ENCODE measurements around the gene ATXN10. TPM values are rescaled to one million over a fixed set of nuclear protein-coding genes. Genes with fewer than 3 reads are reported as not detected.
"Not testable (repeated sequence)": the region's sequence is repeated elsewhere in the genome, so short reads cannot be mapped to it uniquely, and the experiment has no call there.

The ATXN10 gene
- total and polyA plus RNA-seq, 2 of the 8 experiments (the other 6 are each of a cell fraction or from before 2014, with no cell fraction given) = 134 to 210 TPM

DNA sequence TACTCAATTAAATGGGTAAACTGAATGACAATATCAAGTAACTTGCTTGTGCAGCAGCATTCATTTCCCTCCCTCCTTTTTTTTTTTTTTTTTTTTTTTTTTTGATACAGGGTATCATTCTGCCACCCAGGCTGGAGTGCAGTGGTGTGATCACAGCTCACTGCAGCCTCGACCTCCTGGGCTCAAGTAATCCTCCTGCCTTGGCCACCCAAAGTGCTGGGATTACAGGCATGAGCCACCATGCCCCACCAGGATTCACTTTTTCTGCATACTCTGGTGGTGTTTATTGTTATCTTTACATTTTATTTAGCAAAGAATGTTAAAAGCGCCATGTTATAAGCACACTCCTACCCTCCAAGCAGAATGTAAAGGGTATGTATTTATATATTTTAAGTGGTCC, 1.3 kb upstream of the ATXN10 start:
- peaks cover 7 to 15% of the 10 kb centered on the region in 2 experiments for H4K20me1 ChIP-seq (replicated peaks in 1 of 2; ENCODE audit: control insufficient read depth in 1 of 2, insufficient read depth in 2 of 2, low read length in 2 of 2)
- H2BK15ac ChIP-seq (ENCODE audit: low read length); H2BK5ac ChIP-seq (ENCODE audit: low read depth, low read length); H2AK5ac ChIP-seq (ENCODE audit: low read depth, low read length); H3K4me3 ChIP-seq (ENCODE audit: extremely low read depth in 1 of 4, insufficient read depth in 2 of 4, low read depth in 3 of 4, low read length in 4 of 4); H2BK120ac ChIP-seq (replicated peaks; ENCODE audit: low read depth, low read length); H3K36me3 ChIP-seq (ENCODE audit: control insufficient read depth in 2 of 4, insufficient read depth in 4 of 4, low read length in 3 of 4); H4K5ac ChIP-seq (ENCODE audit: insufficient read length, low read depth, low read length); H3K23me2 ChIP-seq (ENCODE audit: low read depth, low read length); H3K4ac ChIP-seq (replicated peaks; ENCODE audit: insufficient read length, low read depth, low read length); DNase-seq (ENCODE audit: low read depth in 1 of 2, low spot score in 2 of 2); H4K91ac ChIP-seq (replicated peaks; ENCODE audit: insufficient read length, low read length); POLR2A ChIA-PET (ENCODE audit: partially characterized antibody); H3K79me1 ChIP-seq (ENCODE audit: low read depth, low read length); H3K23ac ChIP-seq (ENCODE audit: insufficient read length); FAIRE-seq; H3K9ac ChIP-seq (replicated peaks in 1 of 4; ENCODE audit: extremely low read depth in 1 of 4, low read depth in 3 of 4, low read length in 3 of 4); H4K8ac ChIP-seq (ENCODE audit: extremely low read depth, insufficient read depth, low read length); H3K27me3 ChIP-seq (replicated peaks in 1 of 4; ENCODE audit: control insufficient read depth in 3 of 4, extremely low read depth in 1 of 4, insufficient read depth in 3 of 4, low read length in 3 of 4); H2AFZ ChIP-seq (ENCODE audit: low read length); H3K27ac ChIP-seq (ENCODE audit: low read depth, low read length); H3K9me3 ChIP-seq (ENCODE audit: insufficient read depth in 2 of 2, low read depth in 1 of 2, low read length in 1 of 2); H2BK20ac ChIP-seq (ENCODE audit: low read length); H2BK12ac ChIP-seq (ENCODE audit: low read depth, low read length); H3K56ac ChIP-seq (replicated peaks; ENCODE audit: insufficient read length, low read depth, low read length); H3K18ac ChIP-seq (ENCODE audit: extremely low read depth, low read length); H3K14ac ChIP-seq (ENCODE audit: insufficient read length): not testable (repeated sequence)
- H3K79me2 ChIP-seq (ENCODE audit: control insufficient read depth in 1 of 2, insufficient read depth in 2 of 2, low read length in 2 of 2) = peaks cover 27 to 33% of the 10 kb centered on the region in 2 experiments
- 93% methylated on average over 2 of the region's 2 CpGs; no CpG with 5 or more reads in 1 of the 2 experiments for WGBS, 2 experiments (ENCODE audit: extremely low coverage in 1 of 2, insufficient coverage in 1 of 2, insufficient read length in 1 of 2, insufficient replicate concordance in 2 of 2, low coverage in 1 of 2, low lambda C conversion rate in 2 of 2, missing lambda C conversion rate in 1 of 2)
- peaks cover 0 to 11% (median 3%) of the 10 kb centered on the region in 4 experiments; a peak in 3 of 7 replicates for H3K4me1 ChIP-seq (replicated peaks in 1 of 4; ENCODE audit: control insufficient read depth in 3 of 4, insufficient read depth in 4 of 4, low read length in 3 of 4)
- H3K4me2 ChIP-seq (ENCODE audit: insufficient read depth in 1 of 2, low read depth in 2 of 2, low read length in 2 of 2) = peak overlapping the region in 1 of 2 experiments; percentile 83; a peak in 1 of 4 replicates
- CTCF ChIA-PET (ENCODE audit: partially characterized antibody) = interaction anchor here (1.2 kb wide), 1 partner anchor 16 kb away, joined by 3 read pairs; no protein-coding TSS in a partner anchor

All from H1 (cell line).